Jurkat, Clone E6-1 (cell line): ENCODE results near the gene ERP27. TPM values are rescaled to one million over a fixed set of nuclear protein-coding genes. Genes with fewer than 3 reads are reported as not detected.

Source experiments
- DNase-seq: peaks from one replicate; pipeline ENCODE4 v3.0.0-alpha.2; 2011; ENCODE audit warnings: low read depth, low spot score
- H3K4me3 ChIP-seq: 2 replicates; pipeline ENCODE4 v1.5.1; 2011; ENCODE audit warnings: mild to moderate bottlenecking, low read length, control low read depth, moderate library complexity
- polyA plus RNA-seq: library from polyadenylated mRNA; unstranded; fragments of >200 nt; gene quantifications from one replicate; pipeline ENCODE4 v1.2.1, GENCODE V29; 2012; ENCODE audit warnings: missing spikeins; ENCODE audit not compliant: insufficient read length, insufficient read depth

ERP27 gene
- polyA plus RNA-seq = 7.9 TPM

DNA sequence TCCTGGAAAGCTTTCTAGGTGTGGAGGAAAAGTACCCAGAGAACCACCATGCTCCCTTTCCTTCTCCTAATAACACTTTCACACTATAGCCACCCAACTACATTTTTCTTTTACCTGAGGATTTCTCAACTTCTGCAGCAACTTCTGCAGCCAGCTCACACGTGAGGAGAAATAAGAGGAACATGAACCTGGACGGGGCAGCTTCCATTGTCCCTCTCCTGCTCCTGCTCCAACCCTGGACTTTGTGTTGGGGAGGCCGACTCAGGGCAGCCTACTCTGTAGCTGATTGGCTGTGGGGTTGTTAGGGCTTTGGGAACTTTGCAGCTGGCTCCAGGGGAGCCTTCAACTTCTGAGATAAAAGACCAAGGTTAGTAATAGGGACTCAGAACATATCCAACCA is at the start of gene ERP27:
ERP27 (minus strand) TSS at position 237 of the 400 bp plus-strand sequence; CDS start at position 208, 29 bp downstream.
- DNase-seq = no peak

DNA sequence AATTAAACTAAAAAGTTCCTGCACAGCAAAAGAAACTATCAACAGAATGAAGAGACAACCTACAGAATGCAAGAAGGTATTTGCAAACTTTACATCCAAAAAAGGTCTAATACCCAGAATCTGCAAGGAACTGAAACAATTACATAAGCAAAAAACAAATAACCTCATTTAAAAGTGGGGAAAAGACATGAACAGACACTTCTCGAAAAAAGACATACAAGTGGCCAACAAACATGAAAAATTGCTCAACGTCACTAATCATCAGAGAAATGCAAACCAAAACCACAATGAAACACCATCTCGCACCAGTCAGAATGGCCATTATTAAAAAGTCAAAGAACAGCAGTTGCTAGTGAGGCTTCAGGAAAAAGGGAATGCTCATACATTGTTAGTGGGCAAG is 49.7 kb upstream of the ERP27 start:
- no peak for DNase-seq
- no peak overlapping the region for H3K4me3 ChIP-seq

More for the DNA sequence above, at the start of gene ERP27:
- no peak within 1 kb of the TSS for H3K4me3 ChIP-seq

DNA sequence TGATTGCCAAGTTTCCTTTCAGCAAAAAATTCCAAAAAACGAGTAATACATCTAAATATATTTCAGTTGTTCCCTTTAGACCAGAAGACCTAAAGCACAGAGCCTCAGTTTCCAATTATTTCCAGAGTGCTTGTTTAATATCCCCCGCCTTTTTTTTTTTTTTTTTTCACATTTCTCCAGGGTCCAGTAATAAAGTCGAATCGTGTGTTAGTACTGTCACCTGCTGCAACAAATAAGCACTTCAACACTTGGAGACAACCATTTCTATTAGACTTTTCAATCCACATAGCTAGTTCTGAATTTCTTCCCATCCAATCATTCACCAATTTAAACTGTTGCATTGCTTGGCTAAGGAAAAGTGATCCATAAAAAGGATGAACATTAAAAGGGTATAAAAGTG is 48.1 kb upstream of the ERP27 start:
- no peak overlapping the region for H3K4me3 ChIP-seq
- DNase-seq = no peak

DNA sequence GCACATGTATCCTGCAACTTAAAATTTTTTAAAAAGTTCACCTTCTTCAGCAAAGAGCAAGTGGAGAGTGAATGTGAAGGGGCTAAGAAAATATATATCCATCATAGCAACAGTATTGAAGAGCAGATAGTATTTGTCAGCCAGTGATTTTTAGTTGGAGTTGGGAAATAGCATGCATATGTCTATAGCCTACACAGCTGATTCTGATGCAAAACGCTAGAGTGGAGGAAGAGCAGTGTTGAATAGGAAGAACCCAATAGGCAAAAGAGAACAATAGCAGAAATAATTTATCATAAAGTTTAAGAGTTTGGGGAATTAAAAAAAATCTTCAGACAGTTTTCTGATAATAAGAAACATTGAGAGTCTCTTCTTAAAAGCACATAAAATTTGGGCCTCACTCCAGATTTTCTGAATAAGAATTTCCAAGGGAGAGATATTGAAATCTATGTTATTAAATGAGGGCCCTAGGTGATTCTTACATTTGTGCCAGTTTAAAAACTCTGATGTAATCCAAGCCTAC is 46.5 kb upstream of the ERP27 start:
- no peak for DNase-seq
- no peak overlapping the region for H3K4me3 ChIP-seq

DNA sequence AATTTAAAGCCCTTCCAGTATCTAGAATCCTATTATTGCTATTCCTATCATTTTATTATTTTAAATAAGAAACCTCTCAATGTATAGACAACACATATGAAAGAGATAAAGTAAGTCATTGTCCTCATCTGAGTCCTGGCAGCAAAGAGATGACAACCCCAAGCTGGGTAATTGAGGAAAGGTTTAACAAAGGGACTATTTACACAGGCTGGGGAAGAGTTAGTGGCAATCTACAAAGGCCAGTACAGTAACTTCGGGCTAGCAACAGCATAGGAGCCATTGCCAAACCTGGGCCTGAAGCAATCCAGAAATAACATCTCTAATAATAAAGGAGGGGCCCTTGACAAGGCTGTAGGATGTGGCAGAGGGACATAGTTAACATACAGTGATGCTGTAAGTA is 45.7 kb upstream of the ERP27 start:
- DNase-seq = no peak
- H3K4me3 ChIP-seq = no peak overlapping the region

DNA sequence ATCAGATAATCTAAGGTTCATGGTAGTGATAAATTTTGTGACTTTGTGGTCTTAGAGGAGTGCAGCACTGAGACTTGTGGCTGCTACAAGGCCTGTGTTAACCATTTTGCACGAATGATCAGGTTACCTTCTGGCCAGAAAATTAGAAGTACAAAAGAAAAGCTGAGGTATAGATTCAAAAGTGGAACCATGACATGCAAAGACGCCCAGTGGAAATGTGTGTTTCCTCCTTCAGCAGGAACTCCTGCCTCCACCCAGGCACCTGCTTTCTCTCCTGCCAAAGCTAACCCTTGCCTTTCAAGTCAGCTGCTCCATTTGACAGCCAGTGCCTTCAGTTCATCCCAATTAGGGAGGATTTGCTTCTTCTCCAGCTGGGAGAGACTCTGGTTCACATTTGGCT is 44.7 kb upstream of the ERP27 start:
- no peak for DNase-seq
- no peak overlapping the region for H3K4me3 ChIP-seq

DNA sequence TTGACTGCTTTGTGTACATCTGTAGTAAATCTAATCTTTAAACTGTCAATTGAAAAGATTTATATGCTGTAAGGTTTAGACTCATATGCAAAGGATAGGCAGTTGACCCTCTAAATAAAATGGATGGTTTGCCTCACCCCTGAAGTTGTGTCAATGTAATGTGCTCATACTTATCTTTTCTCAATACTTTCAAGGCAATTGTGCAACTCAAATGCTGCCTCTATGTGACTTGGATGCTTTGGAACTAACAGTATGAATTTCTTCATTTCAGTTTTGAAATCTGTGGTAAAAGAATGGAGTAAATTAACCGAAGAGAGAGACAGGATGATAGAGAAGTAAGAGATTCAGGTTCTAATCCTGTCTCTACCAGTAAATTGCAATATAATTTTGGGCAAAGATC is 44.2 kb upstream of the ERP27 start:
- no peak for DNase-seq
- H3K4me3 ChIP-seq = no peak overlapping the region

DNA sequence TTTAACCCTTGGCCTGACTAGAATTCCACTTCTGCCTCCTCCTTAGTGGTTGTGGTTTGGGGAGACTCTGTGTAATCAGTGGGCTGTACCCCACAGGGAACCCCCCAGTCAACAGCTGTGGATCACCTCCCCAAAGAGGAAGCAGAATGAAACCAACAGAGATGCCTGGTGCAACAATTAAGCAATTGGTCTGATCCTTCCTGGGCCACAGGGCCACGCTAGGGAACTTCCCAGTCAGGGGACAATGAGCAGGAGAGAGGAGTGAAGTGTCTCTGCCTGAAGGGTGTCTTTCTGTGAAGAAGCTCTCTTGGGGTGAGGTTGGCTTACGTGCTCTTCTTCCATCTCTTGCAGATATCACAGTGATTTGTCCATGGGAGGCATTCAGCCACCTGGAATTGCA is 42.7 kb upstream of the ERP27 start:
- no peak for DNase-seq
- no peak overlapping the region for H3K4me3 ChIP-seq

DNA sequence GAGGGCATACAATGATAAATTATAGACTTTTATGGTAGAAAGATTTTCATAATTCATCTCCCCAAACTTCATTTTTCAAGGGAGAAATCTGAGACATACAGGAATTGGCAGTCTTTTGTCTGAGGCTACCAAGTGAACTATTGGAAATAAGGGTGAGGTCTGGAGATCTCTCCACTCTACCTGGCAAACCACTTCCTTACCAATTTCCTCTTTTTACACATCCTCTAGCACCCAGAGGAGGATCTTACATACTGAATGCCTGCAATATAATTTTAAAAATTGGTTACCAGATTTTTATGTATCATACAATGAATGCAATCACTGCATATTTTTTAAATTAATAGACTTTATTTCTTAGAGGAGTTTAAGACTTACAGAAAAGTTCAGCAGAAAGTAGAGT is 41.1 kb upstream of the ERP27 start:
- no peak for DNase-seq

DNA sequence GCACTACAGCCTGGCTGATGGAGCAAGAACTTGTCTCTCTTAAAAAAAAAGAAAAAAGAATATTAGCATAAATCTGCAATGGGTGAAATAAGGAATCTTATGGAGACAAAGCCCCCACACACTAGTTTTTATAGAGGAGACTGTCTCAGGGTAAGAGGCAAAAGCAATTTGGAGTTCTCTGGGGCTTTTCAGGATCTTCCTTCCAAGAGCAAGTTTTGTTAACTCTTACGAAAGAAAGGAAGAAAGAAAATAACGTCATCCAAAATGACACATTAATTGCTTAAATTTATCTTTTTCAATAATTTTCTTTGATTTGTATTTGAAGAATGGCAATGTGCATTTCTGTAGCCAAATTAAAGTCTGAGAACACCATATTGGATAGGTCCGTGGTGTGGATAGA is 38.3 kb upstream of the ERP27 start:
- no peak for DNase-seq
- H3K4me3 ChIP-seq = no peak overlapping the region

More for the DNA sequence above, 41.1 kb upstream of the ERP27 start:
- H3K4me3 ChIP-seq = no peak overlapping the region

DNA sequence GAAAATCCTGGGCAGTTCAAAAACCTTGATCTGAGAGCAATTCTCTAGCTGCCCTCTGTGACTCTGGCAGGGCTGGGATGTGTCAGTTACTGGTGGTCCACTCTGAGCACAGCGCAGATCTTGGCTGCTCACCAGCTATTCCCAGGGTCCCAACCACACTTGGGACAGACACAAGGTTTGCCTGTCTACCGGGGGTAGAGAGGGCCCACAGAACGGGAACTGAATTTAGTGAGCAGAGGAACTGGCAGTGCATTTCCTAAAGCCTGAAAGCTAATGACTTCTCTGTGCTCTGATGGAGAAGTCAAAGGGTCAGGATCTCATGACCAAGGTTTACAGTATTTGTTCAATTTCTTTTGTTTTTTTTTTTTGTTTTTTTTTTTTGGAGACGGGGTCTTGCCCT is 37.1 kb upstream of the ERP27 start:
- H3K4me3 ChIP-seq = no peak overlapping the region

DNA sequence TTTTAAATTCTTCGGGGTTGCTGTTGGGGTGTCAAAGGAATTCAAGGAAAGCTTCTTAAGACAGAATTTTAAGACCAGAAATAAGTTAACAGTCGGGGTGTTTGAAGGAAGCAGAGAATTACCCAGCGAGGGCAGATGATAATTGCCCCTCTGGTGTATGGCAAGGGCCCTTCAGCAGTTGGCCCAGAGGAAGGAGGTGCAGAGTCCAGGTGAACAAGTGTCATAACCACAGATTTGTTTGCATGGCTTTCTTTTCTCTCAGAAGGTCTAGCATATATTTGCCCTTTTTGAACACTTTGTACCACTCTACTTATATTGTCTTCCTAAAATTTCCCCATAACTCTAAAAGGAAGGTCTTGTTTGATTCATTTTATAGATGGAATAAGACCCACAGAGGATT is 36.3 kb upstream of the ERP27 start:
- no peak overlapping the region for H3K4me3 ChIP-seq
- no peak for DNase-seq

More for the DNA sequence above, 37.1 kb upstream of the ERP27 start:
- DNase-seq = no peak

DNA sequence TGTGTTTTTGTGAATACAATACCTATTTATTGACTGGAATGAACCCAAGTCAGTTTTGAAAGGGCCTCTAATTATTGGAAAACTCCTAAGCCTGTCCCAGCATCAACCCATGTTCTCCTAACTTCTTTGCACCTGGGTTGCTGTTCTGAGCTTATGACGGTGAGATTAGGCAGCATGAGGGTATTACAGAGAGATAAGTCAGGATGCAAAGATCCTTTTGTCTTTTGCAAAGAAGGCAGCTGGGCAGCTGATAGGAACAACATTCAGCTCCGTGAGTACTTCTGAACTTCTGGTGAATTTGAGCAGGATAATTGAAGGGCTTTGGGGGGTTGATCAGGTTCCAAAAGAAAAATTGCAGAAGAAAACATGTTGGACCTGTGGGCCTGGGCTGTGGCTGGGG is 34.5 kb upstream of the ERP27 start, which contains the start of gene PDE6H:
PDE6H (plus strand) TSS at position 227 of the 400 bp plus-strand sequence. CDS start 4,971 bp downstream, outside the sequence.
- no peak for DNase-seq
- no peak within 1 kb of the TSS for H3K4me3 ChIP-seq

DNA sequence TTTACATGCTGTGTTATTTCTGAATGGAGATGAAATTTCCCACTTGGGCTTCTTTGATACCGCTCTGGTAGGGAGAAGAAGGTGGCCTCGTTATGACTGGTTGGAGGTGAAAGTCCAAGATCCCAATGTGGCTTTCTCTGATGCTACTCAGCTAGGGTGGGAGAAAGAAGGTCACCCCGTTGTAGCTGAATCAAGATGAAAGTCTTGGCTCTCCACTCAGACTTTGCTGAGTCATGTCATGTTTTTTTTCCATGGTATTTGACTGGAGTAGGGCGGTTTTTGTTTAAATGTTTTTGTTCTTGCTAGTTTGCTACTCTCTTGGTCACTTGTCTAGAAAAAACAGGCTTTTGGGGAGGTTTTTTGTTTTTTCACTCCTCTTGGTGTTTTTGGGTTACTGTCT is 32.1 kb upstream of the ERP27 start:
- DNase-seq = no peak
- H3K4me3 ChIP-seq = no peak overlapping the region

DNA sequence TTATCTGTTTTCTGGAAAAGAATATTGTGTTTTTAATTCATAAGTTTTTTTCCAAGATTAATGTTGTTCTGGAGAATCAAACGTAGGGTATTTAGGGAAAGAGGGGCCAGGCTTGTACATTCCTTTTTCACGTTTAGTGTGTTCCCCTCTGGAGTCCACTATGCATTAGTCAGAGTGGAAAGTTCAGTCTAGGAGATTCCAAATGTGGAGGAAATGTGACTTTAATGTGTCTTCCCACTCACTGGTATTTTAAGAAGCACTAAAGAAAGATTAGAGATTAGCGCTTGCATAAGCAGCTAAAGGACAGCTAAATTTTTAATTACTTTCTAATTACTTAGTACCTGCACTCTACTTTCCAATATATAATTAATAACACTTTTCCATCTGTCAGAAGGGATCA is 30.1 kb upstream of the ERP27 start:
- no peak for DNase-seq
- no peak overlapping the region for H3K4me3 ChIP-seq

DNA sequence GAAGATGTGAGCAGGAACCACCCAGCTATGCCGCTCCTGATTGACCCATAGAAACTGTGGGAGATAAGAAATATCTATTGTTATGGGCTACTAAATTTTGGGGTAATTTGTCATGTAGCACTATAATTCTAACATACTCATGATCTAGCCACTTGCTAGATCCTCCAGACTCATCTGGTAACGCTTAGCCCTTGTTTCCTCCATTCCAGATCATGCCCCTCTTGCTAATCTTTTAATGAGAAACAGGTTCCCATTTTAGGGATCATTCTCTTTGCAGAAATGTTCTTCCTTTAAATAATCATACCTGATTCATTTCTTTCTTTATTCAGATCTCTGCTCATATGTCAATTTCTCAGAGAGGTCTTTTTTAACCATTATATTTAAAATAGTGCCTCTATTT is 26.9 kb upstream of the ERP27 start:
- DNase-seq = no peak
- H3K4me3 ChIP-seq = no peak overlapping the region

DNA sequence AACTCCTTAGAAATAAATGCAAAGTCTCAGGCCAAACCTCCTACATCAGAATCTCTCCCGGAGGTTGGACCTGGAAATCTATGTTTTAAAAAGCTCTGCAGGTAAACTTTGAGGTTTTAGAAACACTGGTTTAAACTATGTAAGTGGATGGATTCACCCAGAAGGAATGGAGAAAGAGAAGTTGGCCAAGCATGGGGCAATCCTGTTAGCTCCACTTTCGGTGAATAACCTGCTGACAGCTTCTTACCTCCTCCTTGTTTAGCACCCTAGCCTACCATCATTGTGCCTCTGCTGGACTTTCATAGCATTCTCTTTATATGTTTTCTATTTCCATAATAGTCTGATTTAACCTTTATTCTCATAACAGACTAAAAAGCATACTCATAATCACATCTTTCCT is 26.1 kb upstream of the ERP27 start:
- H3K4me3 ChIP-seq = no peak overlapping the region
- no peak for DNase-seq

DNA sequence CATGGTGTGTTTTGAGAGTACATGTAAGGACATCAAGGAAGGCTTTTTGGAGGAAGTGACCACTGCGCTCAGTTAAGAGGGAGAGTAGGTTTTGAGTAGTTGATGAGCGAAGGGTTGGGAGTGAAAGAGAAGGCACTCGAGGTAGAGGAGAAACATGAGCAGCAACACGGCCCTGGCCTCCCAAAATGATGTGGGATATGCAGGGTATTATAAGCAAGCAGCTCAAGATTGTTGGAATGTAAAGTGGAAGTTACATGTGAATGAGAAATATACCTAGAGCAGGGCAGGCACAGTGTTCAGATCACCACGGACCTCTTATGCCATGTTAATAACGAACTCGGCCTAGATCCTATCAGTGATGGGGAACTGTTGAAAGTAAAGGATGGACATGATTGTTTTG is 25.2 kb upstream of the ERP27 start:
- no peak for DNase-seq
- no peak overlapping the region for H3K4me3 ChIP-seq

DNA sequence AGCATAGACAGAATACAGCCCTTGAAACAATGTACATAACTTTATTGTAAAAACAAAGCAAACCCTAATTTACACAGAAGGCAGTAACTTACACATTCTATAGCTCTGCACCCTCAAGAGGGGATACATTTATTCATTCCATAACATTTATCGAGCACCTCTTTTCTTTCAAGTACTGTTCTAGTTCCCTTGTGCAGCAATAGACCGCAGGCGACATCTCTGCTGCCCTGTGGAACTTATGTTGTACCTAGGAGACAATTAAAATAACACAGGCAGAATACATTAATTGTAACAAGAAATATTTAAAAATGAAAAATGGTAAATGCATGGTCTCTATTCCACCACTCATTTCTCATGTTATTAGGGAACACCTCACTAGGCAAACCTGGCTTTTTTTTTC is 24.5 kb upstream of the ERP27 start:
- peak overlapping the region; percentile 97 for H3K4me3 ChIP-seq

DNA sequence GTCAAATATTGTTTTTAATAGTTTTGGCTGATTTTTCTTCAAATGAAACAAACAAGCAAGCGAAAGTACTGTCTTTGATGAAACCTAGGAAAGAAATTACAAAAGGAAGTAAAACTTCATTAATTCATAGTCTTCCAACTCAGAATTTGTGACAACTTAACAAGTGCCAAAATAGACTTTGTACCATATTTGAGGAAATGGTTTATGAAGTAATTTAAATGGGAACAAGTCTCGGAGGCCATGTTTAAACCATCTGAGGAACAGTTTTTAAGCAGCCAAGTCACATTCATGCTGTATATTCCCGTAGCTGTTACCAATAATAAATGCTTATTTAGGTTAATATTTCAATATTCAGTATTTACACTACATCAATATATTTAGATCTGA is 23.8 kb upstream of the ERP27 start:
- H3K4me3 ChIP-seq = peak overlapping the region; percentile 97
- DNase-seq = no peak

More for the DNA sequence above, 24.5 kb upstream of the ERP27 start:
- DNase-seq = no peak

DNA sequence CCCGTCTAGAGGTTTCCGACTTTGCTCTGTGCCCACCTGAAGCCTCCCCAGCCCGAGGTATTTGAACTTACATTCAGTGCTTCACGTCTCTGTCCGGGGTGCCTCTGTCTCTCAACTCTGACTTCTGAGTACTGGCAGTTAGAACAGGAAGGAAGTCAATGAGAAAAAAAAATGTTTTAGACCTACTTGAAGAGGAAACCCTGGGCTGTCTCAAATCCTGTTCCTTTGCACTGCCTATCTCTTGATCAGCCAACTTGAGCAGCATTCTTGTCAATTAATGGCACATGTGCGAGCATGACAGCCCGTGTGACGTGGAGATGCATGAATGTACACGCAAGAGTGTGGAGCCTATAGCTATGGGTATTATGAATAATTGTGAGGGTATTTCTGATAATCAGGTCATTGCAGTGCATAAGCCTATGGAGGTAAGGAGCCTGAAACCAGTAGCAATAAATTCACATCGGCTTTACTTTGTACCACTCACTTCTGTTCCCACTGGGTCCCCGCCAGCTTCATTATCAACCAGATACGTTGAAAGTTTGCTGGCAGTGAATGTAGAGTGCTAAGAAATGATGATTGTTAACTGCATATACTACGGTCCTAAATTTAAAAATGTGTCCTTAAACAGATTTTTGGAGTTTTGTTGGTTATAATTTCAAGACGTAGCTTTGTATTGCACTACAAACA is 23.3 kb upstream of the ERP27 start, which contains the start of gene ARHGDIB:
ARHGDIB (minus strand) TSS at position 136 of the 687 bp plus-strand sequence. CDS start 10,889 bp downstream, outside the sequence.
- peak; percentile 99 for DNase-seq
- peak within 1 kb of the TSS; percentile 97 for H3K4me3 ChIP-seq
